Activated naive CD8-positive, alpha-beta T cell treated with anti-CD3 and anti-CD28 coated beads for 36 hours (primary cell): Measurements from ENCODE around the gene HLCS. TPM values are rescaled to one million over a fixed set of nuclear protein-coding genes. Genes with fewer than 3 reads are reported as not detected.

ENCODE experiments used
- DNase-seq: peaks from one replicate; pipeline ENCODE4 v3.0.0; 2021
- H3K27ac Mint-ChIP-seq: one replicate; pipeline ENCODE4 v1.8.0; 2022; ENCODE audit warnings: mild to moderate bottlenecking, moderate library complexity, mixed read lengths
- H3K27me3 Mint-ChIP-seq: one replicate; pipeline ENCODE4 v1.8.0; 2022; ENCODE audit warnings: mild to moderate bottlenecking, mixed read lengths
- H3K36me3 Mint-ChIP-seq: one replicate; pipeline ENCODE4 v1.8.0; 2021; ENCODE audit warnings: mild to moderate bottlenecking, mixed read lengths
- H3K4me1 Mint-ChIP-seq: one replicate; pipeline ENCODE4 v1.8.0; 2021; ENCODE audit warnings: mixed read lengths
- H3K4me3 Mint-ChIP-seq: one replicate; pipeline ENCODE4 v1.8.0; 2022; ENCODE audit warnings: mild to moderate bottlenecking, moderate library complexity, mixed read lengths
- H3K9me3 Mint-ChIP-seq: one replicate; pipeline ENCODE4 v1.8.0; 2022; ENCODE audit warnings: mixed read lengths
- total RNA-seq, 2 experiments: library from RNA; stranded (reverse); gene quantifications; one replicate each; pipeline ENCODE4 v1.2.3, GENCODE V29; 2021

Gene HLCS
- total RNA-seq, 2 experiments from 2014 or later, result 12.2 to 13.7 TPM

DNA sequence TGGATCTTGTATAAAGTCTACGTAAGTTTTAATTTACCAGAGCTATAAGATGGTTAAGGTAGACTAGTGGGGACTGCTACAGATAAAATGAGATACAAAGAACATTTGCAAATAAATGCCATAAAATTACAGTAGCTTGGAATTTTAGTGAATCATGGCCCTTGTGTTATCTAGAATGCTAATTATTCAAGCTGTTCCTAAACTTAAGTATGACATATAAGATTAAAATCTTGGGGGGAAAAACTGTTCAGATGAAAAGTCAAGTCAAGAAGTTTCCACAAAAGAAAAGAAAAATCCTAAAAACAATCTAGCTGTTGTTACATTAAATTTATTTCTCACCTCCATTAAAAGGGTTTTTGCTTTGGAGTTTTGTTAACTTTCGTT, 215.9 kb downstream of the HLCS start:
- no peak overlapping the region for H3K4me3 Mint-ChIP-seq
- H3K27me3 Mint-ChIP-seq, result peaks cover 40% of the 10 kb centered on the region
- peaks cover 6% of the 10 kb centered on the region for H3K4me1 Mint-ChIP-seq
- no peak overlapping the region for H3K27ac Mint-ChIP-seq
- DNase-seq, result no peak
- H3K36me3 Mint-ChIP-seq, result peaks cover 24% of the 10 kb centered on the region
- no peaks in the 10 kb centered on the region for H3K9me3 Mint-ChIP-seq

DNA sequence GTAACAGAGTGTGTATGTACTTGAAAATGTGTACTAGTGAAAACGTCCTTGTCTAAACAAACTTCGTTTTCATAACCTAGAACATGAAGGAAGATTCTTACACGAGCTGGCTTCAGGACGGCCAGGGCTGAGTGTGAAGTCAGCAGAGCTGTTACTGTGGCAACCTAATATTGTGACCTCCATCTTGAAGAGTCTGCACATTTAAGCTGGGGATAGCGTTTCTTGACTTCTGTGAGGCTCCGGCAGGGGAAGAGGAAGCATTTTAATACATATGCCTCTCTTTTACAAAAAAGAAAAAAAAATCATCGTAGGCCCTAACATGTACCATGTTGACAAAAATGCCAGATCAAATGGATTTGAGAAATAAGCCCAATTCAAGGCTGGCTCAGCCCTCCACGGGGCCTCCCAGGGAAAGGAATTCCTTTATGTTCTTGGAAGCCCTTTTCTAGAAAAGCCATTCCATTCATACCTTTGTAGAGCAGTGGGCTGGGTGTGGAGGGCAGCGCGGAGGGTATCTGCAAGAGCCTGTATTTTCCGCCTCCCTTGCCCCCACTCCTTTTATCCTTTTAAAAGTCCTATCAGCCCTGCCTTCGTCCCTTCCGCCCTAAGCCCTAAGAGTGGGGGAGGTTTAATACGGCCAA, 216.4 kb downstream of the HLCS start:
- H3K4me1 Mint-ChIP-seq, result peaks cover 6% of the 10 kb centered on the region
- peaks cover 44% of the 10 kb centered on the region for H3K27me3 Mint-ChIP-seq
- no peak overlapping the region for H3K27ac Mint-ChIP-seq
- H3K4me3 Mint-ChIP-seq, result no peak overlapping the region
- peaks cover 24% of the 10 kb centered on the region for H3K36me3 Mint-ChIP-seq
- no peak for DNase-seq
- H3K9me3 Mint-ChIP-seq, result no peaks in the 10 kb centered on the region

DNA sequence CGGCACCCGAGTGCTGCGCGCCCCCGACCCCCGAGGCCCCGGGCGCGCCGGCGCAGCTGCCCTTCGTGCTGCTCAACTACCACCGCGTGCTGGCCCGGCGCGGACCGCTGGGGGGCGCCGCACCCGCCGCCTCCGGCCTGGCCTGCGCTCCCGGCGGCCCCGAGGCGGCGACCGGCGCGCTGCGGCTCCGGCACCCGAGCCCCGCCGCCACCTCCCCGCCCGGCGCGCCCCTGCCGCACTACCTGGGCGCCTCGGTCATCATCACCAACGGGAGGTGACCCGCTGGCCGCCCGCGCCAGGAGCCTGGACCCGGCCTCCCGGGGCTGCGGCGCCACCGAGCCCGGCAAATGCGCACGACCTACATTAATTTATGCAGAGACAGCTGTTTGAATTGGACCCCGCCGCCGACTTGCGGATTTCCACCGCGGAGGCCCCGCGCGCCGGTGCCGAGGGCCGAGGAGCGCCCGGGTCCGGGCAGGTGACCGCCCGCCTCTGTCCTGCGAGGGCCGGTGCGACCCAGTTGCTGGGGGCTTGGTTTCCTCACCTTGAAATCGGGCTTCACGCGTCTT, 218.6 kb downstream of the HLCS start:
- Mint-ChIP-seq H3K36me3 (peaks cover 17% of the 10 kb centered on the region), H3K27me3 (peaks cover 56% of the 10 kb centered on the region), H3K27ac (no peak overlapping the region), H3K4me3 (peak overlapping the region; percentile 48), H3K9me3 (no peaks in the 10 kb centered on the region), H3K4me1 (peaks cover 6% of the 10 kb centered on the region)
- DNase-seq, result peak; percentile 73

DNA sequence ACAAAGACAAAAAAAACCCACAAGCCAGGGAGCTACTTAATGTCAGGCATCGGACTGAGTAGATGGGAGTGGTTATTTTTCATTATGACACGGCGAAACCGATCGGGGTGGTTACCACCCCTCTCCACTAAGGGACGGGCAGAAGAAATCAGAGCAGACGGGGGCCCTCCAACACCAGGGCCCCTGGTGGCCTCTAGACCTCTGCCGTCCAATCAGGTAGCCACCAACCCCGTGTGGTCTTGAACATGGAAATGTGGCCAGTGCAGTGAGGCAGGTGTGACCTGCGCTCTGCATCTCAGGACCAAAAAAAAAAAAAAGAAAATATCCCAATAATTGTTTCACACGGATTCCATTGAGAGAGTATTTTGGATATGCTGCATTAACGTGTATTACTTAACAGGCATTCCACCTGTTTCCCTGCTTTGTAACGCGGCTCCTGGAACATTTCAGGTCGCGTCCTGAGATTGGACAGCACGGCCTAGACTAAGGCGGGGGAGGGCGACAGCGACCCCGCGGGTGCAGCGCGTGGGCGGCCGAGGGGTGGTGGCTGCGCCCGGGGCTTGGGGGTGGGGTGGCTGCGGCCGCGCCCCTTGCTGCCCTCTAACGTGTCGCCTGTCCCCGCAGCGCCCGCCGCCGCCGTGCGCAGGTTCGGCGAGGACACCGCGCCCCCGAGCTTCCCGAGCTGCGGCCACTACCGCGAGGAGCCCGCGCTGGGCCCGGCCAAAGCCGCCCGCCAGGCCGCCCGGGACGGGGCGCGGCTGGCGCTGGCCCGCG, 219.2 kb downstream of the HLCS start:
- Mint-ChIP-seq H3K9me3 (no peaks in the 10 kb centered on the region), H3K27me3 (peaks cover 56% of the 10 kb centered on the region)
- DNase-seq, result no peak

DNA sequence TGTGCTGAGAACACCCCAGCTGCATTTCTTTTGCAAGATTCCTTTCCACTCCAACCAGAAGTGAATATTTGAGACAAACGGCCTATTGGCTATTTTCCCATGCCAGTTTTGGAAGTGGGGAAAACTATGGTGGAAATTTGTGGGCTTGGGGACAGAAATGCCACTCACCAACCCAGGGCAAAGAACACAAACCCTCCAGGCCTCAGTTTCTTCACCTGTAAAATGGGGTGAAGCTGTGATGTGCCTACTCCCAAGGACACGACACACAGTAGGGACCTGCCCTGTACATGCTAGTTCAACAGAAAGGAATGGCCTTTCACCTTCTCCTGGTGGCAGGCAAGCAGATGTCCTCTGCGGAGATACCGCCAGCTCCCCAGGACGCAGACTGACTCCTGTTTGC, 221.0 kb downstream of the HLCS start:
- H3K9me3 Mint-ChIP-seq, result no peaks in the 10 kb centered on the region
- no peak overlapping the region for H3K27ac Mint-ChIP-seq
- H3K4me3 Mint-ChIP-seq, result no peak overlapping the region
- DNase-seq, result no peak
- H3K27me3 Mint-ChIP-seq, result peaks cover 53% of the 10 kb centered on the region
- H3K4me1 Mint-ChIP-seq, result peaks cover 6% of the 10 kb centered on the region
- H3K36me3 Mint-ChIP-seq, result peaks cover 8% of the 10 kb centered on the region

More for the DNA sequence above, 219.2 kb downstream of the HLCS start:
- H3K4me3 Mint-ChIP-seq, result peak overlapping the region; percentile 55
- peaks cover 14% of the 10 kb centered on the region for H3K36me3 Mint-ChIP-seq
- H3K27ac Mint-ChIP-seq, result no peak overlapping the region
- H3K4me1 Mint-ChIP-seq, result peaks cover 6% of the 10 kb centered on the region

DNA sequence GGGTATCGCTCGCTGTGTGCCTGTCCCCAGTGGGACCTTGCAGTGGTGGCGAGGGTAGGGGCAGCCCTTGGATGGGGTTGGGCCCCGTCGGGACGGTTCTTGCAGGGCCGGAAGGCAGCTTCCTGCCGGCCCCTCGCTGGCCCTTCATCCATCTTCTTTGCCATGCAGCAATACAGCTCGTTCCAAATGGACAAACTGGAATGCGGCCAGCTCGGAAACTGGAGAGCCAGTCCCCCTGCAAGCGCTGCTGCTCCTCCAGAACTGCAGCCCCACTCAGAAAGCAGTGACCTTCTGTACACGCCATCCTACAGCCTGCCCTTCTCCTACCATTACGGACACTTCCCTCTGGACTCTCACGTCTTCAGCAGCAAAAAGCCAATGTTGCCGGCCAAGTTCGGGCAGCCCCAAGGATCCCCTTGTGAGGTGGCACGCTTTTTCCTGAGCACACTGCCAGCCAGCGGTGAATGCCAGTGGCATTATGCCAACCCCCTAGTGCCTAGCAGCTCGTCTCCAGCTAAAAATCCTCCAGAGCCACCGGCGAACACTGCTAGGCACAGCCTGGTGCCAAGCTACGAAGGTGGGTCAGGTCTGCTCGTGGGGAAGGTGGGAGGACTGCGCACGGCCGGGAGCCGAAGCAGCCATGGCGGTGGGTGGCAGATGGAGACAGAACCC, 221.8 kb downstream of the HLCS start:
- Mint-ChIP-seq H3K27me3 (peaks cover 47% of the 10 kb centered on the region), H3K4me3 (no peak overlapping the region), H3K4me1 (peaks cover 6% of the 10 kb centered on the region), H3K27ac (no peak overlapping the region), H3K36me3 (peaks cover 2% of the 10 kb centered on the region), H3K9me3 (no peaks in the 10 kb centered on the region)
- DNase-seq, result no peak

DNA sequence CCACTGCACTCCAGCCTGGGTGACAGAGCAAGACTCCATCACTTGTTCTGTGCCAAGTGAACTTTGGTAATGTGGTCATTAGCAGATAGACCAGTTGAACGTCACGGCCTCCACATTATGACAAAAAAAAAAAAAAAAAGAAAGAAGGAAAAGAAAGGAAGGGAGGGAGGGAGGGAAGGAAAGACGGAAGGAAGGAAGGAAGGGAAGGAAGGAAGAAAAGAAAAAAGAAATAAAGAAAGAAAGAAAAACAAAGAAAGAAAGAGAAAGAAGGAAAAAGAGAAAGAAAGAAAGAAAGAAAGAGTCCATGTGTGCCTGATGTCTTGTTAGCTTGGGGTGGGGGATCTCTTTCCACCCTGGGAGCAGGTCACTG, 222.3 kb downstream of the HLCS start:
- peaks cover 1% of the 10 kb centered on the region for H3K36me3 Mint-ChIP-seq
- peaks cover 46% of the 10 kb centered on the region for H3K27me3 Mint-ChIP-seq
- H3K27ac Mint-ChIP-seq, result no peak overlapping the region
- no peaks in the 10 kb centered on the region for H3K9me3 Mint-ChIP-seq
- H3K4me3 Mint-ChIP-seq, result no peak overlapping the region
- peaks cover 6% of the 10 kb centered on the region for H3K4me1 Mint-ChIP-seq
- DNase-seq, result no peak

DNA sequence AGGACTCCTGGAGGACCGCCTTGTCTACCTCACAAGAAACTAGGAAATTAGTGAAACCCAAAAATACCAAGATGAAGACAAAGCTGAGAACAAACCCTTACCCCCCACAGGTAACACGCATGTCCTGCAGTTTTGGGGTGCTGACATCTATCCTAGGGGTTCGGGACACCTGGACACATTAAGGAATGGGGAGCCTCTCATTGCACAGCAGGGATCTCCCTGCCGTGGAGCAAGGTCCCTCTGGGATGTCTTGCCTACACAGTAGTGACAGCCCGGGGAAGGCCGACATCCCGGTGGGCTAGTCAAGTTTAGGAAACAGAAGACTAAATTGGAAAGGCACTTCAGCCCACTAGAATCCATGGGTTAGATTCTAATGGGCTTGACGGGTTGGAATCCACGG, 223.0 kb downstream of the HLCS start:
- H3K27ac Mint-ChIP-seq, result no peak overlapping the region
- no peak overlapping the region for H3K4me3 Mint-ChIP-seq

DNA sequence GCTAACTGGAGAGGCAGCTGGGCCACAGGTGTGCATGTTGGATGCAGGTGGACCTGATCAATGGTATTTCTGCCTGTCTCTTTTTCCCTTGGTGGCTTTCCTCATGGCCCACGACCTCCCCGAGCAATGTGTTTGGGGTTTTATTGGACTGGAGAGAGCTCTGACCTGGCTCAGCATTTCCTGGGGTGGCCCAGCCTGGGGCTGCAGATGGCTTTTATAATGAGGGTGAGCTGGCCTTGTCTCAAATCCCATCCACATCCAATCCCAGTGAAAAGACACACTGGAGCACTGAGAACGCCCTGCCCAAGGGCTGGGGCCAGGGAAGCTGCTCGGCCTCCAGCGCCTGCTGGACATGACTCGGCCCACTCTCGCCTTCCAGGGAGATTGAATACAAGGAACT, 223.5 kb downstream of the HLCS start:
- Mint-ChIP-seq H3K4me1 (peaks cover 4% of the 10 kb centered on the region), H3K27me3 (peaks cover 37% of the 10 kb centered on the region), H3K4me3 (no peak overlapping the region), H3K36me3 (no peaks in the 10 kb centered on the region), H3K27ac (no peak overlapping the region), H3K9me3 (no peaks in the 10 kb centered on the region)
- no peak for DNase-seq

More for the DNA sequence above, 223.0 kb downstream of the HLCS start:
- no peak for DNase-seq
- Mint-ChIP-seq H3K4me1 (peaks cover 6% of the 10 kb centered on the region), H3K36me3 (peaks cover 1% of the 10 kb centered on the region), H3K27me3 (peaks cover 40% of the 10 kb centered on the region), H3K9me3 (no peaks in the 10 kb centered on the region)

DNA sequence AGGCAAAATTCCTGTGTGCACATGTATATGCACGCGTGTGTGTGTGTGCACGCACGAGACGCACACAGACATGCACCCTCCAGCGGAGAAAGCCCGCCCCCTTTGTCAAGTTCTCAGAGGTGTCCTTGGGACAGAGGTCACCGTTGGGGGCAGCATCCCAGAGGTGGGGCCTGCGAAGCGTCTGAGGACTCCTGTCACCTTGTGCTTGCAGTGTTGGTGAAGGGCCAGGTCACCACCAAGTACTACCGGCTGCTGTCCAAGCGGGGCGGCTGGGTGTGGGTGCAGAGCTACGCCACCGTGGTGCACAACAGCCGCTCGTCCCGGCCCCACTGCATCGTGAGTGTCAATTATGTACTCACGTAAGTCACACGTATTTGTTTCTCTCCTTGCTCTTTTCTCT, 225.0 kb downstream of the HLCS start:
- H3K4me1 Mint-ChIP-seq, result no peaks in the 10 kb centered on the region
- no peaks in the 10 kb centered on the region for H3K9me3 Mint-ChIP-seq
- DNase-seq, result no peak
- no peaks in the 10 kb centered on the region for H3K36me3 Mint-ChIP-seq
- peaks cover 39% of the 10 kb centered on the region for H3K27me3 Mint-ChIP-seq
- no peak overlapping the region for H3K4me3 Mint-ChIP-seq
- H3K27ac Mint-ChIP-seq, result no peak overlapping the region

DNA sequence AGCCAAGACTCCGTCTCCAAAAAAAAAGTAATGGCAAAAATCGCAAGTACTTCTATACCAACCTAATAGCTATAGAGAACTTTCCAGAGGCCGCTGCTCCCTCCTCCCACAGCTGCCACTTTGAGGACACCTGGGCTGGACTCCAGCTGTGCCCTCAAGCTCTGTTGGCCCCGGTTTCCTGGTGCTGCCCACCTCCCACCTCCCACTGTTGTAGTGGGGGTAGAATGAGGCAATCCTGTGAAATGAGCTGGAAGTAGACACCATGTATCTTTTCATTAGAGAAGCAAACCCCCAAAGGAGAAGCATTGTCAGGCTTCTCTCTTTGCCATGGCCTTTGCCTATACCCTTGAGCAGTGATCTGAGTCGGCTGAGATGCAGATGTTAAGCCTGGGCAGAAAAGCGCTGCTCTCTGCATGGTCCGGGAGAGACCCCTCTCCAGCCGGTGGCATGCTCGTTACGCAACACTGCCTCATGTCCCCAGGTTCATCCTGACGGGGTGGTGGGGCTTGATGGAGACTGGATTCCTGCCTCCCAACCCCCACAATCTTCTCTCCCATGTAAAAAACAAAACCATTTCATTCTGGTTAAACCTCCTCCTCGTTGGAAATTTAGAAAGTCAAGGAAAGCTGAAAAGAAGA, 227.9 kb downstream of the HLCS start:
- peaks cover 18% of the 10 kb centered on the region for H3K27me3 Mint-ChIP-seq
- no peak overlapping the region for H3K27ac Mint-ChIP-seq
- no peak for DNase-seq
- no peaks in the 10 kb centered on the region for H3K4me1 Mint-ChIP-seq
- no peaks in the 10 kb centered on the region for H3K36me3 Mint-ChIP-seq
- H3K4me3 Mint-ChIP-seq, result no peak overlapping the region
- H3K9me3 Mint-ChIP-seq, result no peaks in the 10 kb centered on the region

DNA sequence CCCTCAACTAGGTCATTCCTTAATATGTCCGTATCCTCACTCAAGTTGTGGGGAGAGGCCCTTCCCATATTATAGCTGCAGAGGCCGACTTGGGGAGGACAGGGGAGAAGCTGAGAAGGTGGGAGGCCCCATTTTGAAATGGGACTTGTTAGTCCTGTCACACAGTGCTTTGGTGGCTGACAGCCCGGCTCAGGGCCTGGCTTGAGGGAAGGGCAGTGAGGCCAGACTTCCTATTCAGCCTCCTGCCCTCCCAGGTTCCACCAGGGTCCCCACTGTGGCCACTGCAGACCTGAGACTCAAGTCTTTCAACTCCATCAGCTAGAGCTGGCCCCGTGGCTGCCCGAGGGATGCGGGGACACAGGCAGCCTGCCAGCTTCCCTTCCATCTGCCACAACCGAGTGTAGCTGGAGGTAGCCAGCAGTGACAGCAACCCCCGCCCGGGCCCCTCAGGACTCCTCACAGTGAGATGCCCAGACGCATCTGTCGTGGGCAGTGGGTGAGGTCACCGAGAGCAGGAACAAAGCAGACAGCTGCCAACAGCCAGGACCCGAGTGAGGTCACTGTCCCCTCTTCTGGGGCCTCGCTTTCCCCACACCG, 230.6 kb downstream of the HLCS start:
- Mint-ChIP-seq H3K27ac (no peak overlapping the region), H3K4me1 (no peaks in the 10 kb centered on the region), H3K4me3 (no peak overlapping the region), H3K27me3 (peaks cover 18% of the 10 kb centered on the region), H3K9me3 (no peaks in the 10 kb centered on the region), H3K36me3 (no peaks in the 10 kb centered on the region)
- DNase-seq, result no peak

DNA sequence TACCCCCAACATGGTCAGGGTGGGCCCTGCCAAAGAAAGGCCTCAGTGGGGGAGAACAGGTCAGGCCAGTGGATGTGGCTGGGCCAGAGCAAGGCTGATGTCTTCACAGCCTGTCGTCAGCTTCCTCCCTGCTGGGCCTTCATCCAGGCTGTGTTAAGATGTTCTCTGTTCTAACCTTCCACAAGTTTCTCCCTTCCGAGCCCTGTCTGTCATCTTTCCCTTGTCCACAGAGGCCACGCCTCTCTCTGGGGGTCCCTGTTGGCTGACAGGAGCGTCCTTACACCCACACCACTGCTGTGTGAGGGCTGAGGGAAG, 231.3 kb downstream of the HLCS start:
- Mint-ChIP-seq H3K36me3 (no peaks in the 10 kb centered on the region), H3K27ac (no peak overlapping the region), H3K4me3 (no peak overlapping the region), H3K9me3 (no peaks in the 10 kb centered on the region), H3K4me1 (no peaks in the 10 kb centered on the region), H3K27me3 (peaks cover 19% of the 10 kb centered on the region)
- no peak for DNase-seq

DNA sequence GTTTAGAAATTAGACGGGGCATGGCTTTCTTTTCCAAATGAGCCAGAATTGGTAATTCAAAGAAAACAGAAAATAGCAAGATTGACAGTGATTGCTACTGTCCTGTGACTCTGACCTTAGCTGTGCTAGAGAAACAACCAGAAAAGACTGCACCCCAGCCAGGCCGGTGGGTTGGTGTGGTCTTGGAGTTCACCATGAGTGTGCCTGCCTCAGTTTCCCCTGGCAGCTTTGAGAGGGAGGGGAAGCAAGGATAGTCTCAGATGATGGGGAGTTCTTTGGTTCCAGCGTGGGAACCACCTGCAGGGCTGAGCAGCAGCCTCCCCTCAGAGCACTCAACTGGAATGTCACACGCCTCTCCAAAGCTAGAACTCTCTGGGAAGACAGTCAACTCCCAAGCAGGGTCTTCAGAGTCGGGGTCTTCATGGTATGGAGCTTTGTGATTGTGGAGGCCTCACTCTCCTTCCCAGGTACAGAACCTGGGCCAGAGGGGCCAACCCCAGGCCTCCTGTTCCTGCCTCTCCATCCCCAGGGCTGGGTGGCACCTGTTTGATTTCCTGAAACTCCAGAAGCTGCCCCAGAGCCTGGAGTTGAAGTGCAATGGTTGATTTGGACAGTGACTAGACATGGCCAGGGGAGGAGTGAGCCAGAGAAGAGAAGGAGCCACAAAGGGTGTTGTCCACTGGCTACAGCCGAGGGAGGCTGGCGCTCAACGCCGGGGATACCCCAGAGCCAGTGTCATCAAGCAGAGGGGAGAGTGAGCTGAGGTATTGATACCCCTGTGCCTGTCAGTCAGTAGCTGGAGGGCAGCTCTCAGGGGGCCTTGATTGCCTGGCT, 231.9 kb downstream of the HLCS start:
- no peaks in the 10 kb centered on the region for H3K36me3 Mint-ChIP-seq
- H3K4me3 Mint-ChIP-seq, result no peak overlapping the region
- H3K27ac Mint-ChIP-seq, result no peak overlapping the region
- no peaks in the 10 kb centered on the region for H3K4me1 Mint-ChIP-seq
- peaks cover 22% of the 10 kb centered on the region for H3K27me3 Mint-ChIP-seq
- H3K9me3 Mint-ChIP-seq, result no peaks in the 10 kb centered on the region
- DNase-seq, result no peak
